Thymus (tissue), 11 donors: ENCODE measurements around the gene ANKRD10. TPM values are rescaled to one million over a fixed set of nuclear protein-coding genes. Genes with fewer than 3 reads are reported as not detected.

Experiments
- DNase-seq, 9 donors: peaks; one replicate each; pipeline ENCODE4 v3.0.0-alpha.2; 2013; ENCODE audit warnings: low spot score in 9 of 9, low read depth in 6 of 9, missing footprints in 1 of 9
- H3K27ac ChIP-seq, 2 donors: one replicate each; pipeline ENCODE4 v1.5.1; 2013; ENCODE audit warnings: control low read depth in 1 of 2, low read depth in 1 of 2, low read length in 1 of 2, mild to moderate bottlenecking in 1 of 2, moderate library complexity in 1 of 2
- H3K27me3 ChIP-seq, 2 donors: one replicate each; pipeline ENCODE4 v1.5.1; 2013; ENCODE audit warnings: low read length in 1 of 2; ENCODE audit not compliant: control insufficient read depth in 2 of 2, insufficient read depth in 1 of 2
- H3K36me3 ChIP-seq, 2 donors: one replicate each; pipeline ENCODE4 v1.5.1; 2013; ENCODE audit warnings: low read length in 1 of 2, mild to moderate bottlenecking in 1 of 2, moderate library complexity in 1 of 2; ENCODE audit not compliant: control insufficient read depth in 2 of 2, insufficient read depth in 2 of 2
- H3K4me1 ChIP-seq, 2 donors: one replicate each; pipeline ENCODE4 v1.5.1; 2013; ENCODE audit warnings: low read length in 2 of 2; ENCODE audit not compliant: control insufficient read depth in 2 of 2, insufficient read depth in 2 of 2
- H3K4me3 ChIP-seq, 2 donors: one replicate each; pipeline ENCODE4 v1.5.1; 2013; ENCODE audit warnings: low read length in 2 of 2, control low read depth in 1 of 2, mild to moderate bottlenecking in 1 of 2
- H3K9me3 ChIP-seq, 2 donors: one replicate each; pipeline ENCODE4 v1.5.1; 2013; ENCODE audit warnings: low read length in 1 of 2, mild to moderate bottlenecking in 1 of 2; ENCODE audit not compliant: control insufficient read depth in 2 of 2, insufficient read depth in 1 of 2
- WGBS: extraction: QIAGEN DNeasy Blood & Tissue Kit; methylation state at CpG from one replicate; pipeline ENCODE4 v1.1.7; 2013; 5-methylcytosine and 5-hydroxymethylcytosine counted together
- polyA plus RNA-seq: library from polyadenylated mRNA; stranded (reverse); fragments of 200-250 nt; gene quantifications from one replicate; pipeline ENCODE4 v1.2.3, GENCODE V29; 2013
- total RNA-seq: library from RNA; stranded (reverse); fragments of 120-200 nt; gene quantifications from one replicate; pipeline ENCODE4 v1.2.4, GENCODE V29; 2013
- donor health status: healthy.

ANKRD10 gene
- total and polyA plus RNA-seq, 2 donors = 85.8 to 207 TPM

GRCh38 chr13:110876609-110877008, 38.3 kb downstream of the ANKRD10 start:
- Histone ChIP-seq H3K36me3 (peaks cover 4 to 11% of the 10 kb centered on the region in 2 donors), H3K4me1 (peaks cover 2 to 8% of the 10 kb centered on the region in 2 donors), H3K27me3 (peaks cover 0 to 32% of the 10 kb centered on the region in 2 donors), H3K9me3 (peaks cover 1 to 6% of the 10 kb centered on the region in 2 donors), H3K27ac (no peak overlapping the region), H3K4me3 (no peak overlapping the region)
- WGBS = 96% methylated on average over 3 of the region's 3 CpGs
- DNase-seq = no peak

DNA sequence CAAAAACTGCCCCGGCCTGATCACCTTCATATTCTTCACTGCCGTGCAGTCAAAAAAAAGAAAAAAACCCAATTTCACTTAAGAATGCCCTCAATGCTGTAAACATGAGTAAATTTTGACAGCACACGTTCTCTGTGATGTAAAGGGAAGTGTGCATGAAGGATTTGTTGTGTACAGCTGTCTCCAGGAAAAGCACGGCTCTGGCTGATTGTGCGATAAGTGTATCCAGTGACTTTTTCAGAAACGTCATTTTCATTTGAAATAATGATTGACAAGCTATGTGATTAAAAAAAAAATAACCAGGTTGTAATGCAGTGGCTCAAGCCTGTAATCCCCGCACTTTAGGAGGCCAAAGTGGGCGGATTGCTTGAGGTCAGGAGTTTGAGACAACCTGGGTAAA, 39.6 kb downstream of the ANKRD10 start:
- Histone ChIP-seq H3K4me1 (peaks cover 2 to 9% of the 10 kb centered on the region in 2 donors), H3K9me3 (peaks cover 1 to 6% of the 10 kb centered on the region in 2 donors), H3K4me3 (no peak overlapping the region), H3K27me3 (peaks cover 0 to 36% of the 10 kb centered on the region in 2 donors), H3K27ac (no peak overlapping the region), H3K36me3 (peaks cover 4 to 8% of the 10 kb centered on the region in 2 donors)
- WGBS = 34% methylated on average over 8 of the region's 8 CpGs
- DNase-seq = no peak

GRCh38 chr13:110874508-110874960, 40.3 kb downstream of the ANKRD10 start:
- Histone ChIP-seq H3K36me3 (peaks cover under 1 to 4% of the 10 kb centered on the region in 2 donors), H3K4me3 (peak overlapping the region in 1 of 2 donors; percentile 8), H3K4me1 (peaks cover 2 to 14% of the 10 kb centered on the region in 2 donors), H3K9me3 (peaks cover 1 to 6% of the 10 kb centered on the region in 2 donors), H3K27me3 (peaks cover 0 to 43% of the 10 kb centered on the region in 2 donors), H3K27ac (no peak overlapping the region)
- WGBS = 1% methylated on average over 32 of the region's 32 CpGs
- peak in 5 of 9 donors; percentile 5 to 33 (median 15) for DNase-seq

- peaks cover 1 to 6% of the 10 kb centered on the region in 2 donors for H3K9me3 ChIP-seq
- H3K4me3 ChIP-seq = peak overlapping the region in 1 of 2 donors; percentile 8
- no peak for DNase-seq
- peaks cover 0 to 50% of the 10 kb centered on the region in 2 donors for H3K27me3 ChIP-seq
- WGBS = 76% methylated on average over 19 of the region's 19 CpGs
- H3K36me3 ChIP-seq = peaks cover 0 to 1% of the 10 kb centered on the region in 2 donors
- no peak overlapping the region for H3K27ac ChIP-seq
- peaks cover 2 to 14% of the 10 kb centered on the region in 2 donors for H3K4me1 ChIP-seq
Measured at GRCh38 chr13:110873639-110874507, 41.0 kb downstream of the ANKRD10 start.

- Histone ChIP-seq H3K27ac (no peak overlapping the region), H3K4me3 (no peak overlapping the region), H3K9me3 (peaks cover 1 to 6% of the 10 kb centered on the region in 2 donors), H3K27me3 (peaks cover 0 to 53% of the 10 kb centered on the region in 2 donors), H3K36me3 (no peaks in the 10 kb centered on the region), H3K4me1 (peaks cover 2 to 14% of the 10 kb centered on the region in 2 donors)
- no peak for DNase-seq
- 89% methylated on average over 35 of the region's 35 CpGs for WGBS
Measured at GRCh38 chr13:110872768-110873638, 41.9 kb downstream of the ANKRD10 start.

DNA sequence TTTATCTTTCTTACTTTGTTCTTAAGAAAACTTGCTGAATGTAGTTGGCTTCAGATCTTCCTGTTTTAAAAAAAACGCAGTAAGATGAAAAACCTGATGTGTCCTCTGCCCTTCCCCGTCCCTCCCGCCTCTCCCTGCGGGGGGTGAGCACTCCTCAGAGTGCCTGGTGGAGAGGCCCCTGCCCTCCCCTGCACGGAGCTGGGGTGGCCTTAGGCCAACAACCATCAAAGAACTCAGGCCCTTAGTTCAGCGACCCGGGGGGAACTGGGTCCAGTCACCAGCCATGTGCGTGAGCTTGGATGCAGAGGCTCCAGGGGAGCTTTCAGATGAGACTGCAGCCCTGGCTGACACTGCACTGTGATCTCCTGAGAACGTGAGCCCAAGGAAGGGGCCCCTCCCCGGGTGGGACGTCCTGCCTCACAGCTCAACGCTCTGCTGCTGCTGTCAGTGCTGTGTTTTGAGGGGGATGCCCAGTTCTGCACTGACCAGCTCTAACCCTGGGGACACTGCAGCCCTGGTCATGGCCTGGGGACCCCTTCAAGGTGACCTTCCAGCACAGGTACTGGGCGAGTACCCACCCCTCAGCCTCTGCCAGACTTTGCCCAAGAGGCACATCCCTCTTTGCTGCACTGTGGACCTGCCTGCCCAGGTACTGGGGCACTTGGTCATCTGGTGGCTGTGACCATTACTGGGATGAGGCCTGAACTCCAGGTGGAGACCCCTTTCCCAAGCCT, 42.7 kb downstream of the ANKRD10 start:
- Histone ChIP-seq H3K4me1 (peaks cover 2 to 14% of the 10 kb centered on the region in 2 donors), H3K36me3 (no peaks in the 10 kb centered on the region), H3K27me3 (peaks cover 0 to 57% of the 10 kb centered on the region in 2 donors), H3K9me3 (peaks cover 1 to 6% of the 10 kb centered on the region in 2 donors), H3K27ac (no peak overlapping the region), H3K4me3 (no peak overlapping the region)
- no peak for DNase-seq
- WGBS = 87% methylated on average over 13 of the region's 13 CpGs

DNA sequence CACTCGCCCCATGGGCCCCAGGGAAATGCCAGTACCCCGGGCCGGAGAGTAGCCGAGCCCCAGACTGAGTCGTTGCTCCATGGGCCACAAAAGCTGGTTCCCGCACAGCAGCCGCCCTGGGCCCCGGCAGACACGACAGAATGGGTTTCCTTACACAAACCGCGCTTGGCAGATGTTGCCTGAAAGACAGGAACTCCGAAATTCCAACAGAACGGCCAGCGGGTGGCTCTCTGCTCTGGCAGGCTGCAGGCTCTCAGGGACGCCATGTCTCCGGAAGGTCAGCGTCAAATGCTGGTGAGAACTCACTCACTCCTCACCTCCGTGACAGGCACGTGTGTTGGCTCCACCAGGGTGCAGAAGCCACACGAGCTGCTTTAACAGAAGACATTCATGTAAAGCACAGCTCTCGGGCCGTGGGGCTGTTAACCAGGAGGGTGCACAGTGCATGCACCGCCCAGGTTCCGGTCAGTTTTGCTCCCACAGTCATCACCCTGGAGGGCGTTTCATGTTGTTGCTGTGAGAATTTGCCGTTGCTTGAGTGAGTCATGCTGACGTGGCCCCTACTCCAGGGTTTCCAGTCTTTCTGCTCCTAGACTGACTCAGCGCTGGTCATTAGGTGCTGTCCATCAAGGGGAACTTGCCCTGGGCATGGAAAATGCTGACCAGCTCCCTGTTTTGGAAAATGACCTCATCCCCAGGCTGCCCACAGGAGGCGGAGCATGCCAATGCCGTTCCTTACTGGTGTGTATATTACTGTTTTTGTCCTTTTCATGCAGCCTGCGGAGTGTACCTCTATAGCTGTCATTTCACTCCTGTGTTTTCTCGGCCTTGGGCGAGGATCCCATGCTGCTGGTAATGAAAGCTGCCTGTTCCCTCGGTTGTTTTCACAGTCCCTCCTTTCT, 44.8 kb downstream of the ANKRD10 start:
- WGBS = 39% methylated on average over 34 of the region's 34 CpGs

More for the DNA sequence above, 44.8 kb downstream of the ANKRD10 start:
- H3K4me1 ChIP-seq = peaks cover 2 to 12% of the 10 kb centered on the region in 2 donors
- peak overlapping the region in 1 of 2 donors; percentile 5 for H3K27ac ChIP-seq
- H3K27me3 ChIP-seq = peaks cover 0 to 56% of the 10 kb centered on the region in 2 donors
- peaks cover 1 to 6% of the 10 kb centered on the region in 2 donors for H3K9me3 ChIP-seq
- H3K36me3 ChIP-seq = no peaks in the 10 kb centered on the region
- no peak overlapping the region for H3K4me3 ChIP-seq
- DNase-seq = no peak
